GM18870 (cell line): Measurements from ENCODE around the gene RNF157.
"Not testable (repeated sequence)": the region's sequence is repeated elsewhere in the genome, so short reads cannot be mapped to it uniquely, and the experiment has no call there.

Experiments
- ATAC-seq: cut with Tn5 transposase; IDR thresholded peaks from one replicate; pipeline ENCODE4 v1.9.1; 2021; ENCODE audit warnings: moderate library complexity; ENCODE audit not compliant: unreplicated experiment

RNF157 gene

DNA sequence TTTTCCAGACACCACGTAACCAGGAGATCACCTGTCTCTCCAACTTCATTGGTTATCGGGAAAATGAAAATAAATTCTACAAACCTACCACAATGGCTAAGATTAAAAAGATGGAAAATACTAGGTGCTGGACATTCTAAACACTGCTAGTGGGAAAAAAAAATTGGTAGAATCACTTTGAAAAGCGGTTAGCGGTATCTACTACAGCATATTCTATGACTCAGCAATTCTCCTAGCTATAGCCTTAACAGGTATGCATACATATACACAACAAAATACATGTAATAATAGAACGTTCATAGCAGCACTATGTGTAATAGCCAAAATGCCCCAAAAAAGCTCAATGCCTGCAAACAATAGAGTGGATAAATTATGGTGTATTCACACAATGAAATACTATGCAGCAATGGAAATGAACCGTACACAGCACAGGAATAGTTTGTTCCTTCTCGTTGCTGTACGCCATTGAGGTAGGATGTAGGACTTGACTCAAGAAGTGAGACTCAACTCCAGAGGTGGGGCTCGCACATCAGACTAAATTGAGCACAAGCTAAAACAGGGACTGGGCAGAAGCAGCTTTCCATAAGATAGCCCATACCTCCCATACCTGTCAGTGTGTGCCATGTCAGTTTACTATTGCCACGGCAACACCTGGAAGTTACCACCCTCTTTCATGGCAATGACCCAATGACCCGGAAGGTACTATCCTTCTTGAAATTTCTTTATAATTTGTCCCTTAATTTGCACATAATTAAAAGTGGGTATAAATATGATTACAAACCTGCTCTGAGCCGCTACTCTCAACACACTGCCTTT lies 44.8 kb downstream of the RNF157 start:
- ATAC-seq, result no peak

DNA sequence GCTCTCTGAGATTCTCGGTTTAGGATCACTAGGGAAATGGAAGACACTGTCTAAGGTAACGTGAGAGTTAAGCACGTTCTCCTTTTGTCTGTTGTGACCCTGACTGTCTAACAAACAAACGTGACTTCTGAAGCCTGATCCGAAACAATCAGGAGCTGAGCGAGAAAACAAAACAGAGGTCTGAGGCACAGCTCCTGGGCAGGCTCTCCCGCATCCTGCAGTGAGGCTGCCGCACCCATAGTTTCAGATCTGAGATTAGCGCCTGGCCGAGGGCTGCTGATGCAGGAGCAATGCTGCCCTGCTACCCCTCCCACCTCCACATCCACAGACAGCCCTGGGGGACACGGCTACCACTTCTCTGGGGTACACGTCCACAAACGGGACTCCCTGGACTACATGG lies 46.7 kb downstream of the RNF157 start:
- no peak for ATAC-seq

GRCh38 chr17:76191896-76192295 lies 48.4 kb downstream of the RNF157 start:
- ATAC-seq, result no peak

GRCh38 chr17:76189741-76190140 lies 50.6 kb downstream of the RNF157 start:
- ATAC-seq, result no peak

GRCh38 chr17:76189247-76189646 lies 51.0 kb downstream of the RNF157 start:
- no peak for ATAC-seq

DNA sequence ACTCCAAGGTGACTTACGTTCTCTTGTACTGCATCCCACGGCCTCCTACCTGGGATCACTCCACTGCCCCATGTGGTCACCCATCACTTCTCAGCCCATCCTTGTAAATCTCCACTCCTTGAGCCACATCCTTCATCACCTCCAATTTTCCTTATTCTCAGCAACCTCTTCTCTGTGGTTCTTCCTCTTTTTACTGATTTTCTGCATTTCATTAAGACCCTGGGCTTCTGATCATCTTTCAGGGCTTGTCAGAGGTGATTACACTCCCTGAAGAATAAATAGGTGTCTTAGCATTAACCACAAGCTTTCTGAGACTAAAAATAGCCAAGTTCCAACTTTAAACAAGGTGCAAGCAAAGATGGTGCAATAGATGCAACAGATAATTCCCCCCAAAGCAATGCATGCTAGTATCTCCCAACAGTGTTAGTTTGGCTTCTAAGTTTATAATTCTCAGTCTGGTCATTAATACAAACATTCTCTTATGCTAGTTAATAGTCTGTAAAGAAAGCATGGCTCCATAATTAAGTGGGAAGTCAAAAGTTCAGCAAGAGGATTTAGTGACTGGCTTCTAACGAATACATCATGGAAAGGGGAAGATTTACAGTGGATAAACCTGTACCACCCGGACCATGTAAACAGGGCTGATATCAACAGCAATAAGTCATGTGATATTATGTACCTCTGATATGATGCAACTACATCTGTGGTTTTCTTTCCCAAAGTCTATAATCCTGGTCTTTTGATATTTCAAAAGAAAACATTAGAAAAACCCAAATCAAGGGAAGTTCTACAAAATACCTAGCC lies 51.9 kb downstream of the RNF157 start:
- no peak for ATAC-seq

GRCh38 chr17:76186774-76187173 lies 53.5 kb downstream of the RNF157 start:
- not testable (repeated sequence) for ATAC-seq

DNA sequence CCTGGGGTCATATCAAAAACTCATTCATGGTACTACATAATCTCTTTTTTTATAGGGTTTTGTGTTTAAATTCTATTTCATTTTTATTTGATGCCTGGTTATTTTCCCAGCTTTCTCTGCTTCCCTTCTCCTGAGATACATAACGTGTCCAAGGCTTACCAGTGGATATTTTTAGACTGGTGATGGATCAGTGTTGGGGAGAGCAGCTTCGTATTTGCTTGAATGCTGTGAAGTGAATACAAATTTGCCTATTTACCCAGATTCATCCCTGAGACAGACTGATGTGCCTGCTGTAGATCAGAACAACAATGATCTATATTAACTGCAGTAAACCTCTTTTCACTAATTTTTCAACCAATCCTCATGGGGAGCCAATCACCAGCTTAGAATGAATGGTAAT lies 56.0 kb downstream of the RNF157 start:
- ATAC-seq, result no peak

DNA sequence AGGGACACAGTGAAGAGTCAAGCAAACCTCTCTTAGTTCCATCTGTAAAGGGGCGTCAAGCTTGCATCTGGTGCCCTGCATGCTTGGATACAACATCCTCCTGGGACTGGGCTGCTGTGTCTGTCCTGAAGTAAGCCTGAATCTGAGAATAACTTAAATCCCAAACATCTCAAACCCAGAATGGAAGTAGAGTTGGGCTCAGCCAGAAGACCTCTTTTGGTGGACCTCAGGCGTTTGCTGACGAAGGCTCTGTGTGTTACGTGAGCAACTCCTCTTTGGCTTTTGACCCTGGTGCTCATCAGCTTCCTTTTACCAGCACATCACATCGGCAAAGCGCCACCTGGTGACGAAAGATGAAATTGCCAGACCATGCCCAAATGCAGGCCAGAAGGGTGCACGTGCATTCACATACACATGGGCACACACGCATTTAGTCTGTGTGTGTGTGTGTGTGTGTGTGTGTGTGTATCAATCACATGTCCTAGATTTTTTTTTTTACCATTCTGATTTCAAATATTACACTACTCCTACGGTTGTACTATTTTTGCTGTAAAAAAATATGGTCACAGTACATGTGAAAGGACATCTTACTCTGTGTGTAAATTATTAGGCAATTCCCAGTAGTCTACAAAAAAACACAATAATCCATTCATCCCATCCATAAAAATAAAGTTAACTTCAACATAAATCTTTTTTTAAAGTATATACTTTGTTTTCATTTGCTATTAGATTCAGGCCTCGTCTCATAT lies 58.1 kb downstream of the RNF157 start:
- ATAC-seq, result no peak

DNA sequence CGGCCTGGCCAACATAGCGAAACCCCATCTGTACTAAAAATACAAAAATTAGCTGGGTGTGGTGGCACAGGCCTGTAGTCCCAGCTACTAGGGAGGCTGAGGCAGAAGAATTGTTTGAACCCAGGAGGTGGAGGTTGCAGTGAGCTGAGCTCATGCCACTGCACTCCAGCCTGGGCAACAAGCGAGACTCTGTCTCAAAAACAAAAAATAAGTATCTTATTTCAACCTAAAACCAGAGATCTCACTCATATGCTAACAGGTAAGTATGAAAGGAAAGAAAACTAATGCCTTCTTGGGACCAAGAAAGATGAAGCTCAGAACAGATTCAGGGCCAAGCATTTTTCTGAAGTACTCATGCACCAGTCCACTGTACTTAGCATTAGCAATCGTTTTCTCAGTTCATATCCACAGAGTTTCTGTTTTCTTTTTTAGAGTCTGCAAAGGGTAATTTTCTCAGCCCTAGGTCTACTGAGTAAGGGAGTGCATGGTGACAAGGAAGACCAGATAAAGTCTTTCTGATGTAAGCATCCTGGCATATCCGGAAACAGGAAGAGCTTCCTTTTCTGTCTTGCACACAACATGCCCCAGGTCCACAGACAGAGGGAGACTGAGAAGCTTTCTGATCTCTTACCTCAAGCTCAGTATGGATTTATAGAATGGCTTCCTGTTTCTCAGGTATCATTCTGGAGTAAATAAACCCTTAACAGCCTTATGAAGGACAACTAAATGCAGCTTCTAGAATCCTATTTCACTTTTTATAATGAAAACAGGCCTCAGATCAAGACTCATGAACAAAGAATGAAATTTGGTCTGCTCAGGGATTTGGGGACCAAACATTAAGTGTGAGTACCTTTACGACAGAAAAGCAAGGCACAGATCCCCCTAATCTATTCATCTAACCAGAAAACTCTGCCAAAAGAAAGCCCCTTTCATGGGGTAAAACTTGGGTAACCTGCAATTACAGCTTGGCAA lies 60.5 kb downstream of the RNF157 start:
- no peak for ATAC-seq

- no peak for ATAC-seq
Measured at GRCh38 chr17:76178124-76178523, 62.2 kb downstream of the RNF157 start.

GRCh38 chr17:76176701-76177574 lies 63.4 kb downstream of the RNF157 start:
- ATAC-seq, result no peak

GRCh38 chr17:76174037-76174436 lies 66.3 kb downstream of the RNF157 start:
- no peak for ATAC-seq

GRCh38 chr17:76173474-76173873 lies 66.8 kb downstream of the RNF157 start:
- ATAC-seq, result no peak

GRCh38 chr17:76171706-76172105 lies 68.6 kb downstream of the RNF157 start:
- no peak for ATAC-seq

DNA sequence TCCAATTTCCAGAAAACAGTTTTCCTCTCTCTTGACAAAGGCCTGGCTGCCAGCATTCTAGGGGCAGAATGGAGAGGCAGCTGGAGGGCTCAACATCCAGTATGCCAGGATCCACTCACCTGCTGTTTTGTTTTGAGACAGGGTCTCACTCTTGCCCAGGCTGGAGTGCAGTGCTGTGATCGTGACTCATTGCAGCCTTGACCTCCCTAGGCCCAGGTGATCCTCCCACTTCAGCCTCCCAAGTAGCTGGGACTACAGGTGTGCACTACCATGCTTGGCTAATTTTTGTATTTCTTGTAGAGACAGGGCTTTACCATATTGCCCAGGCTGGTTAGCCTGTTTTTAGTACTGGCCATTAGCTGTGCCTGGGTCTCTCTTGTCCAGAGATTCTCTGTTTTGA lies 70.2 kb downstream of the RNF157 start:
- no peak for ATAC-seq

- ATAC-seq, result no peak
Measured at GRCh38 chr17:76166906-76167305, 73.4 kb downstream of the RNF157 start.

DNA sequence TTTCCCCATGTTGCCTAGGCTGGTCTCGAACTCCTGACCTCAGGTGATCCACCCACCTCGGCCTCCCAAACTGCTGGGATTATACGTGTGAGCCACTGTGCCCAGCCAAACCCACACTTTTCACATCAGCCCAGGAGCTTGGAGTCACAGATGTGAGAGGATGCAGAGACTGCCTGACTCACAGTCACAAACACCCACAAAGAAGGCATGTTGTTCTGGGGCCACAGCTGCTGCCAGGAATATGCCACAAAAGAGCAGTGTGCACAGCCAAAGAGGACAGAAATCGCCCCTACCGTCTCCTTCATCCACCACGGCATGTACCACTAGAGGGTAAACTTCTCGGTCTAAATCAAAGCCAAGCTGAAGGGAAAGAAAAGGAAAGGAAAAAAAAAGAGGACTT lies 74.1 kb downstream of the RNF157 start:
- no peak for ATAC-seq

- ATAC-seq, result no peak
Measured at GRCh38 chr17:76164331-76164730, 76.0 kb downstream of the RNF157 start.
